ENCODE measurements around the gene ZNF530.

Gene ZNF530

DNA sequence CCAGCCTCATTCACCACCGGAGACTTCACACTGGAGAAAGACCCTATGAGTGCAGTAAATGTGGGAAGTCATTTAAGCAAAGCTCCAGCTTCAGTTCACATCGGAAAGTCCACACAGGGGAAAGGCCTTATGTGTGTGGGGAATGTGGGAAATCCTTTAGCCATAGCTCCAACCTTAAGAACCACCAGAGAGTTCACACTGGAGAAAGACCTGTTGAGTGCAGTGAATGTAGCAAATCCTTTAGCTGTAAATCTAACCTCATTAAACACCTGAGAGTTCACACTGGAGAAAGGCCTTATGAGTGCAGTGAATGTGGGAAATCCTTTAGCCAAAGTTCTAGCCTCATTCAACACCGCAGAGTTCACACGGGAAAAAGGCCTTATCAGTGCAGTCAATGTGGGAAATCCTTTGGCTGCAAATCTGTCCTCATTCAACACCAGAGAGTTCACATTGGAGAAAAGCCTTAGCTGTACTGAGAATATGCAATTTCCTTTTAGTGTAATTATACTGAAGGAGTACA, 42.1 kb downstream of the ZNF530 start:
- DNase-seq (ENCODE audit: insufficient read length, low spot score) (no peak), FAIRE-seq (no peak)
- TF ChIP-seq POLR2A (IDR thresholded peaks at IDR 0.05; ENCODE audit: low read depth, low read length), result no peak
- no peak for TF ChIP-seq POU2F2 (IDR thresholded peaks at IDR 0.05; ENCODE audit: low read depth, low read length)
- TF ChIP-seq PAX5 (IDR thresholded peaks at IDR 0.05; ENCODE audit: insufficient read depth, low read length, severe bottlenecking), result no peak
- no peak for TF ChIP-seq TAF1 (IDR thresholded peaks at IDR 0.05; ENCODE audit: low read depth, low read length)
- no peak for TF ChIP-seq SPI1 (IDR thresholded peaks at IDR 0.05; ENCODE audit: low read depth, low read length)
- TF ChIP-seq POLR2AphosphoS5 (IDR thresholded peaks at IDR 0.05; ENCODE audit: low read depth, low read length), result no peak

DNA sequence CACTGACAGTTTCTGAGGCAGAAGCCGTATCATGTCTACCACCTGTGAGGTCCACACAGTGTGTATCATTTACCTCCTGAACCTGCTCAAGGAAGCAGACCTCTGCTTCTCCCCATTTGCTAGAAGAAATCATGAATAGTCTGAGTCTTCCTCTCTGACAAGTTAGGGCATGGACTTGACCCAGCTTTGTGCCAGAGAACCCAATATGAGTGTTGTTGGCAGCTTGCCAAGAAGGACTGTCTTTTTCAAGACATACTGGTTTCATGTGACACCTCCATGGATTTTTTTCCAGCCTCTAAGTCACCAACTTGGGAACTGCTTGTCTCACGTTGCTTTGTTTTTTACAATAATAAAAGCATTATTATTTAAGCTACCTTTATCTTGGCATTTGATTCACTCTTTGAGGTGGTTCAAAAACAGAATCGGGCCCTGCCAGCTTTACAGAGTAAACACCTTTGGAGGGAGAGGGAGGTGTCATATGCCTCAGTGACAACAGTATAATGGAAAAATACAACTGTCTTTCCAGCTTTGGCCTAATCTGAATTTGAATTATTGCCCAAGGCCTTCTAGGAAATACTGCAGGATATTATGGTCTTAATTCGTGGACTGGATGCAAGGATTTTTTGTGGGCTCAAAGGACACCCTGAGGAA, 42.8 kb downstream of the ZNF530 start:
- TF ChIP-seq PAX5 (IDR thresholded peaks at IDR 0.05; ENCODE audit: insufficient read depth, low read length, severe bottlenecking) (no peak), TAF1 (IDR thresholded peaks at IDR 0.05; ENCODE audit: low read depth, low read length) (no peak), SPI1 (IDR thresholded peaks at IDR 0.05; ENCODE audit: low read depth, low read length) (no peak), POLR2A (IDR thresholded peaks at IDR 0.05; ENCODE audit: low read depth, low read length) (no peak), POU2F2 (IDR thresholded peaks at IDR 0.05; ENCODE audit: low read depth, low read length) (no peak)
- FAIRE-seq (no peak), DNase-seq (ENCODE audit: insufficient read length, low spot score) (no peak)

DNA sequence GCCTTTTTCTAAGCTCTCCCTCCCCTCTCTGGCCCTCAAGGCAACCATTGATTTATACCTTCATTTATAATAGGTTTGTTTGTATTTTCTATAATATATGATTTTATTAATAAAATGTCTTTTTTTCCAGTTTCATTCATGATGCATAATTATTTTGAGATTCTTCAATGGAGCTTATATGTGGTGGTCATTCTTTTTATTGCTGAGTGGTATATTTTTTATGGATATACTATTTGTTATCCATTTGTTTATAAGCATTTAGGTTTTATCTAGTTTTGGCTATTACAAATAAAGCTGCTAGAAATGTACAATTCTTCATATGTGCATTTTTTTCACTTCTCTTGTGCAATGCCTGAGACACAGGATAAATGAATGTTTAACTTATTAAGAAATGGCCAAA, 44.0 kb downstream of the ZNF530 start:
- FAIRE-seq (no peak), DNase-seq (ENCODE audit: insufficient read length, low spot score) (no peak)
- TF ChIP-seq PAX5 (IDR thresholded peaks at IDR 0.05; ENCODE audit: insufficient read depth, low read length, severe bottlenecking), result no peak
- TF ChIP-seq POLR2A (IDR thresholded peaks at IDR 0.05; ENCODE audit: low read depth, low read length), result no peak
- TF ChIP-seq TAF1 (IDR thresholded peaks at IDR 0.05; ENCODE audit: low read depth, low read length), result no peak

DNA sequence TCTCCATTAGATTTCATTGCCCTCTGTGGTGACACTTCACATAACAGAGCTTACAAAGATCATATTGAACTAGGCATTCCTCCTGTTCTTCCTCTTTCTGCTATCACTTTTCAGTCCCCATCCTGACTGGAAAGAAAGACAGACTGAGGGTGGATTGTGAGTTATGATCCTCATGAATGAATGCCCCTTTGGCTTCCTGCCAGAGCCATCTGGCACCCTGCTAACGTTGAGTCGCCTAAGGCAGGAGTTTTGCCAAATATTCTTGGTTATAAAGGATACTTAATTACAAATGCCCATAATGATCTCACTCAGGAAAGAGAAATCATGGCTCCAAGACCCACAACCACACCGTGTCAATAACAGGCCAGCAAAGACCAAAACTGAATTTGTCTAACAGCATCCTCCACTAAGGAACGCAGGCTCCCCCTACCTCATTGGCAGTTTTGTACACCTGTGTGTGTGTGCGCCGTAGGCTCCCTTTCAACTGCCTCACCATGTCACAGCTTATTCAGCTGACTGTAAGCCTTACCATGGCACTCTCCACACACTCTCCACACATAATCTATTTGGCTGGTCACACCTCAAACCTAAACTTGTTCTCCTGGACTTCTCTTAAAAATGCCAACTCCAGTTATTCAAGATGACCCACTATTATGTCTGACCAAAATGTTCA, 48.8 kb downstream of the ZNF530 start:
- FAIRE-seq, result no peak
- TF ChIP-seq POLR2AphosphoS5 (IDR thresholded peaks at IDR 0.05; ENCODE audit: low read depth, low read length) (no peak), TAF1 (IDR thresholded peaks at IDR 0.05; ENCODE audit: low read depth, low read length) (no peak), SPI1 (IDR thresholded peaks at IDR 0.05; ENCODE audit: low read depth, low read length) (no peak), POU2F2 (IDR thresholded peaks at IDR 0.05; ENCODE audit: low read depth, low read length) (no peak), PAX5 (IDR thresholded peaks at IDR 0.05; ENCODE audit: insufficient read depth, low read length, severe bottlenecking) (no peak), POLR2A (IDR thresholded peaks at IDR 0.05; ENCODE audit: low read depth, low read length) (no peak)
- DNase-seq (ENCODE audit: insufficient read length, low spot score), result no peak

DNA sequence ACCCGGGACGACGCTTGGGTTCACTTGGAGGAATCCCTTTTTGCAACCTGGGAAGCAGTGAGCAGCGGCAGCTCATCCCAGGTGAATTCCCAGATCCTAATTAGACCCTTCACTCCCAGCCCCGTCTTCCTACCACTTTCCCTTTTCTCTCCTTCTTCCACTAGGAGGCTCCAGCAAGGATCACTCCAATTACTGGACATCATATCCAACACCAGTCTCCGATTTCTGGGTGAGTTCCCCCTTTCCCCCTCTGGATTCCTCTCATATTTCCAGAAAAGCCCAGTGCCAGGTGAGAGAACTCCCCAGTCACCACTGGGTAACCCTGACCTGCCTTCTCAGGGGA, 51.9 kb downstream of the ZNF530 start:
- no peak for DNase-seq (ENCODE audit: insufficient read length, low spot score)
- no peak for TF ChIP-seq TAF1 (IDR thresholded peaks at IDR 0.05; ENCODE audit: low read depth, low read length)
- no peak for TF ChIP-seq POLR2AphosphoS5 (IDR thresholded peaks at IDR 0.05; ENCODE audit: low read depth, low read length)
- no peak for TF ChIP-seq POU2F2 (IDR thresholded peaks at IDR 0.05; ENCODE audit: low read depth, low read length)
- no peak for TF ChIP-seq SPI1 (IDR thresholded peaks at IDR 0.05; ENCODE audit: low read depth, low read length)
- no peak for TF ChIP-seq POLR2A (IDR thresholded peaks at IDR 0.05; ENCODE audit: low read depth, low read length)
- TF ChIP-seq PAX5 (IDR thresholded peaks at IDR 0.05; ENCODE audit: insufficient read depth, low read length, severe bottlenecking), result no peak
- FAIRE-seq, result no peak

DNA sequence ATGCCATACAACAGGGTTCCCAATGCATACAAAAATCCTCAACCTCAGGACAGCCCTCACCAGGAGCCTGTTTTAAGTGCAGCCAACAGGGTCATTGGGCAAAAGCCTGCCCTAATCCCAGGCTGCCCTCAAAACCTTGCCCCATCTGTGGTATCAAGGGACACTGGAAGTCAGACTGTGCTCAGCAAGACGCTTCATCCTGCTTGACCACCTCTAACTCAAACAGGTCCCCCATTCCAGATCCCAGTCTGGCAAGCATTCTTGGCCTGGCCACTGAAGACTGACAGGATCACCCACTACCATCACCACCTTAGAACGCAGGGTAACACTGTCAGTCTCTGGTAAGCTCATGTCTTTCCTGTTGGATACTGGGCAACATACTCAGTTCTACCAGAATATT, 54.0 kb downstream of the ZNF530 start:
- no peak for FAIRE-seq
- no peak for DNase-seq (ENCODE audit: insufficient read length, low spot score)
- TF ChIP-seq PAX5 (IDR thresholded peaks at IDR 0.05; ENCODE audit: insufficient read depth, low read length, severe bottlenecking) (no peak), POLR2A (IDR thresholded peaks at IDR 0.05; ENCODE audit: low read depth, low read length) (no peak), SPI1 (IDR thresholded peaks at IDR 0.05; ENCODE audit: low read depth, low read length) (no peak), POLR2AphosphoS5 (IDR thresholded peaks at IDR 0.05; ENCODE audit: low read depth, low read length) (no peak), TAF1 (IDR thresholded peaks at IDR 0.05; ENCODE audit: low read depth, low read length) (no peak)

DNA sequence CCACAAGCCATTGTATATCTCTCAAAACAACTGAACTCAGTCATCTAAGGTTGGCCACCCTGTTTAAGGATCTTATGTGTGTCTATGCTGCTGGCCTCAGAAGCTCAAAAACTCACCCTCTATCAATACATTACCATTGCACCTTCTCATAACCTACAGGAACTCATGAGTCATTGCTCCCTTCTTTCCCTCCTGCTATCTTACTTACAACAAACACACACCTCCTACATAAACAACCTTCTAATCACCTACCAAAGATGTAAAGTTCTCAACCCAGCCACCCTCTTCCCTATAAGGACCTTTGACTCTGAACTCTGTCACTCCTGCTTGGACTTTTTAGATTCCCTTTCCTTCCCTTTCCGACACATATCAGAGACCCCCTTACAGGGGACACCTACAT, 55.8 kb downstream of the ZNF530 start:
- DNase-seq (ENCODE audit: insufficient read length, low spot score) (no peak), FAIRE-seq (no peak)
- TF ChIP-seq TAF1 (IDR thresholded peaks at IDR 0.05; ENCODE audit: low read depth, low read length) (no peak), POLR2A (IDR thresholded peaks at IDR 0.05; ENCODE audit: low read depth, low read length) (no peak), POLR2AphosphoS5 (IDR thresholded peaks at IDR 0.05; ENCODE audit: low read depth, low read length) (no peak), PAX5 (IDR thresholded peaks at IDR 0.05; ENCODE audit: insufficient read depth, low read length, severe bottlenecking) (no peak), SPI1 (IDR thresholded peaks at IDR 0.05; ENCODE audit: low read depth, low read length) (no peak)

DNA sequence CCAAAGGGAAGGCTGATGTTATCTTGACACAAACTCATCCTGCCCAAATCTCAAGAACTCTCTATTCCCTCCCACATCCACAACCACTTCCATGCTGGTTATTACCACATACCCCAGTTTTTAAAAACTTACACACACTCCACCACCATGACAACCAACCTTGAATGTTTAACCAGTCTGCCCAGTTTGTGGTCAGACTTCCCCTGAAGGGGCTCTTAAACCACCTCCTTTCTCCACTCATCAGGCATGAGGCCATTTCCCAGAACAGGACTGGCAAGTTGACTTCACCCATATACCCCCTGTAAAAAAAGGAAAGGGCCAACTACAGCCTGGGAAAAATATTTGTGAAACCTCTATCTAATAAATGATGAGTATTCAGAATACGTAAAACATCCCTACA, 56.7 kb downstream of the ZNF530 start:
- no peak for TF ChIP-seq POLR2A (IDR thresholded peaks at IDR 0.05; ENCODE audit: low read depth, low read length)
- TF ChIP-seq POLR2AphosphoS5 (IDR thresholded peaks at IDR 0.05; ENCODE audit: low read depth, low read length), result no peak
- no peak for TF ChIP-seq POU2F2 (IDR thresholded peaks at IDR 0.05; ENCODE audit: low read depth, low read length)
- TF ChIP-seq PAX5 (IDR thresholded peaks at IDR 0.05; ENCODE audit: insufficient read depth, low read length, severe bottlenecking), result no peak
- TF ChIP-seq TAF1 (IDR thresholded peaks at IDR 0.05; ENCODE audit: low read depth, low read length), result no peak
- TF ChIP-seq SPI1 (IDR thresholded peaks at IDR 0.05; ENCODE audit: low read depth, low read length), result no peak
- DNase-seq (ENCODE audit: insufficient read length, low spot score), result no peak
- no peak for FAIRE-seq

Data from GM12891 (cell line).